Measurements from ENCODE around the gene RFPL3.

DNA sequence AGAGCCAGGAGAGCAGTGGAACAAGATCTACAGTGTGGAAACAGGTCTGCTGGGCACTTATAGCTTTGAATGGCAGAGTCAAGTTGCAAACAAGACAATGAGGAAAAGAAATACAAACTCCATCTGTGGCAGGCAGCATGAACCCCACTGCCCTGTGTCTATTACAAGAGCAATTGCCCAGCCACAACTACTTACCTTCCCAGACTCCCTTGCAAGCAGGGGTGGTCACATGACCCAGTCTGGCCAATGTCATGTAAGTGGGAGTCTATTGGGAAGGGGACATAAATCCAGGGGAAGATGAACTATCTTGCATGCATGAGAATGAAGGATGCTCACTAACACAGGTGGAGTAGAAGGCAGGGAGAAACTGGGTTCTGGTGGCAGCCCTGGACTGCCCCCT lies 44.1 kb upstream of the RFPL3 start:
- TF ChIP-seq, protein P1, sequence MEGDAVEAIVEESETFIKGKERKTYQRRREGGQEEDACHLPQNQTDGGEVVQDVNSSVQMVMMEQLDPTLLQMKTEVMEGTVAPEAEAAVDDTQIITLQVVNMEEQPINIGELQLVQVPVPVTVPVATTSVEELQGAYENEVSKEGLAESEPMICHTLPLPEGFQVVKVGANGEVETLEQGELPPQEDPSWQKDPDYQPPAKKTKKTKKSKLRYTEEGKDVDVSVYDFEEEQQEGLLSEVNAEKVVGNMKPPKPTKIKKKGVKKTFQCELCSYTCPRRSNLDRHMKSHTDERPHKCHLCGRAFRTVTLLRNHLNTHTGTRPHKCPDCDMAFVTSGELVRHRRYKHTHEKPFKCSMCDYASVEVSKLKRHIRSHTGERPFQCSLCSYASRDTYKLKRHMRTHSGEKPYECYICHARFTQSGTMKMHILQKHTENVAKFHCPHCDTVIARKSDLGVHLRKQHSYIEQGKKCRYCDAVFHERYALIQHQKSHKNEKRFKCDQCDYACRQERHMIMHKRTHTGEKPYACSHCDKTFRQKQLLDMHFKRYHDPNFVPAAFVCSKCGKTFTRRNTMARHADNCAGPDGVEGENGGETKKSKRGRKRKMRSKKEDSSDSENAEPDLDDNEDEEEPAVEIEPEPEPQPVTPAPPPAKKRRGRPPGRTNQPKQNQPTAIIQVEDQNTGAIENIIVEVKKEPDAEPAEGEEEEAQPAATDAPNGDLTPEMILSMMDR (IDR thresholded peaks at IDR 0.05): no peak
- TF ChIP-seq MYC (IDR thresholded peaks at IDR 0.05; ENCODE audit: borderline replicate concordance, low read length) (no peak), EHMT2 (IDR thresholded peaks at IDR 0.05; ENCODE audit: low read depth) (no peak)
- TF ChIP-seq, protein P2, sequence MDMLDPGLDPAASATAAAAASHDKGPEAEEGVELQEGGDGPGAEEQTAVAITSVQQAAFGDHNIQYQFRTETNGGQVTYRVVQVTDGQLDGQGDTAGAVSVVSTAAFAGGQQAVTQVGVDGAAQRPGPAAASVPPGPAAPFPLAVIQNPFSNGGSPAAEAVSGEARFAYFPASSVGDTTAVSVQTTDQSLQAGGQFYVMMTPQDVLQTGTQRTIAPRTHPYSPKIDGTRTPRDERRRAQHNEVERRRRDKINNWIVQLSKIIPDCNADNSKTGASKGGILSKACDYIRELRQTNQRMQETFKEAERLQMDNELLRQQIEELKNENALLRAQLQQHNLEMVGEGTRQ (IDR thresholded peaks at IDR 0.05): no peak
- TF ChIP-seq, protein P3, sequence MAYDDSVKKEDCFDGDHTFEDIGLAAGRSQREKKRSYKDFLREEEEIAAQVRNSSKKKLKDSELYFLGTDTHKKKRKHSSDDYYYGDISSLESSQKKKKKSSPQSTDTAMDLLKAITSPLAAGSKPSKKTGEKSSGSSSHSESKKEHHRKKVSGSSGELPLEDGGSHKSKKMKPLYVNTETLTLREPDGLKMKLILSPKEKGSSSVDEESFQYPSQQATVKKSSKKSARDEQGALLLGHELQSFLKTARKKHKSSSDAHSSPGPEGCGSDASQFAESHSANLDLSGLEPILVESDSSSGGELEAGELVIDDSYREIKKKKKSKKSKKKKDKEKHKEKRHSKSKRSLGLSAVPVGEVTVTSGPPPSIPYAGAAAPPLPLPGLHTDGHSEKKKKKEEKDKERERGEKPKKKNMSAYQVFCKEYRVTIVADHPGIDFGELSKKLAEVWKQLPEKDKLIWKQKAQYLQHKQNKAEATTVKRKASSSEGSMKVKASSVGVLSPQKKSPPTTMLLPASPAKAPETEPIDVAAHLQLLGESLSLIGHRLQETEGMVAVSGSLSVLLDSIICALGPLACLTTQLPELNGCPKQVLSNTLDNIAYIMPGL (CRISPR knock-in tag; IDR thresholded peaks at IDR 0.05; ENCODE audit: borderline replicate concordance): no peak
